Activated naive CD8-positive, alpha-beta T cell treated with anti-CD3 and anti-CD28 coated beads, Interleukin-2, amount 50 U/mL, for 24 hours (primary cell): Measurements from ENCODE around the gene FOXL2.

ENCODE experiments used
- ATAC-seq: fragments of 150-1000 bp; cut with Tn5 transposase; one replicate; pipeline ENCODE4 v1.10.0; 2021
- DNase-seq: peaks from one replicate; pipeline ENCODE4 v3.0.0; 2021
- H3K27ac Mint-ChIP-seq: one replicate; pipeline ENCODE4 v1.8.0; 2021; ENCODE audit warnings: mild to moderate bottlenecking, mixed read lengths
- H3K27me3 Mint-ChIP-seq: one replicate; pipeline ENCODE4 v1.8.0; 2021; ENCODE audit warnings: mixed read lengths
- H3K36me3 Mint-ChIP-seq: one replicate; pipeline ENCODE4 v1.8.0; 2021; ENCODE audit warnings: low read depth, mixed read lengths
- H3K4me1 Mint-ChIP-seq: one replicate; pipeline ENCODE4 v1.8.0; 2021; ENCODE audit warnings: mixed read lengths
- H3K4me3 Mint-ChIP-seq: one replicate; pipeline ENCODE4 v1.8.0; 2021; ENCODE audit warnings: mild to moderate bottlenecking, moderate library complexity, mixed read lengths
- H3K9me3 Mint-ChIP-seq: one replicate; pipeline ENCODE4 v1.8.0; 2021; ENCODE audit warnings: mixed read lengths

The FOXL2 gene

DNA sequence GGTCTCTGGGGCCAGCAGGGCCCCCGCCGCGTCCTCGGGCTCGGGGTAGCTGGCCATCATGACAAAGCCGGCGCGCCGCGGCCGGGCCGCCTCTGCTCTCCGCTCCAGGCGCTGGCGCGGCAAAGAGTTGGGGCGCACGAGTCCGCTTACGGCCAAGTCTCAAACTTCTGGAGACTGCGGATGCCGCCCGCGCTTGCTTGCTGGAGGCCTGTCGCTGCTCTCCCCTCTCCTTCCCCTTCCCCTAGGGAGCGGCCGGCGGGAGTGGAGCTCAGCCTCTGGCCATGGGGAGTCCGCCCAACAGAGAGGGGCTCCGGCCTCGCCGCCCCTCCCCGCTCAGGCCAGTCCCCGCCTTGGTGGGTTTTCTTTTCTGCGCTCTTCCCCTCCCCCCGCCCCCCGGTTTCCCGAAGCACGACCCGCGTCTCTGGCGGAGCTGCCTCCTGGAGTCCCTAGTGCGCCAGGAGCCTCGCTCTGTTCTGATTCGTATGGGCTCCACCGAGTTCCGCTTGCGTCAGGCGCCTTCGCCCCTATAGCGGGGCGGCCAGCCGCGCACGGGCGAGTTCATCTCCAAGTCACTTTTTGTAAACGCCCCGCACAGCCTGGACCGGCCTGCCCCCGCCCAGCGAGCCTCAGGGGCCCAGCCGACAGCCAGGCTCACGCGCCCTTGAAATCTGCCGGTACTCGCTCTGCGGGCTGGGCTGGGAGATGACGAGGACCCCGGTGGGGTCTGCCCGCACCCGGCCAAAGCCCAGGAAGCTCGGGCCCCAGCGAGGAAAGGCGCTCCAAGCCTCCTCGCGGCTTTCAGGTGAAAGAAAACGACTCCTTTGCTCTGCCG, at the start of gene FOXL2, which contains the start of gene FOXL2NB:
Gene FOXL2, minus strand, starts transcription at position 475 of the 832 bp plus-strand sequence. Its CDS starts 415 bp downstream, at position 60.
Gene FOXL2NB, plus strand, starts transcription at position 555 of the 832 bp plus-strand sequence. Its CDS starts 148 bp downstream, at position 703.
- Mint-ChIP-seq H3K4me1 (peaks cover 29% of the 10 kb centered on the region), H3K36me3 (peaks cover 4% of the 10 kb centered on the region), H3K27ac (no peak within 1 kb of the TSS), H3K27me3 (peaks cover 81% of the 10 kb centered on the region), H3K4me3 (peak within 1 kb of the TSS; percentile 55), H3K9me3 (no peaks in the 10 kb centered on the region)
- DNase-seq (no peak), ATAC-seq (no peak)

DNA sequence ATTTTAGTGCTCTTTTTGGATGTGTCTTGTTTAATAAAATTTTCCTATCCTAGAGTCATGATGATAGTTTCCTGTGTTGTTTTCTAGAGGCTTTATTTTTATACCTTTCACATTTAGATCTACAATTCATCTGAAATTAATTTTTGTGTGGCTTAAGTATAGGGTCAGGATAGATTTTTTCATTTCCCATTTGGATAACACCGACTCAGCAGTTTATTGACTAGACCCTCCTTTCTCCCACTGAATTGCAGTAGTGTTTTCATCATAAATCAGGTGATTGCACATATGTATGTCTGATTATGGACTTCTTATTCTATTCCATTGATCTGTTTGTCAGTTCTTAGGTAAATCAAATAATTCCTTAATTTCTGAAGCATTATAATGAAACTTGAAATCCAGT, 48.8 kb upstream of the FOXL2 start:
- no peak overlapping the region for H3K4me3 Mint-ChIP-seq
- no peak for DNase-seq
- no peaks in the 10 kb centered on the region for H3K4me1 Mint-ChIP-seq
- H3K9me3 Mint-ChIP-seq, result peaks cover under 1% of the 10 kb centered on the region
- no peak for ATAC-seq
- H3K27me3 Mint-ChIP-seq, result peaks cover 14% of the 10 kb centered on the region
- H3K36me3 Mint-ChIP-seq, result no peaks in the 10 kb centered on the region
- H3K27ac Mint-ChIP-seq, result no peak overlapping the region

DNA sequence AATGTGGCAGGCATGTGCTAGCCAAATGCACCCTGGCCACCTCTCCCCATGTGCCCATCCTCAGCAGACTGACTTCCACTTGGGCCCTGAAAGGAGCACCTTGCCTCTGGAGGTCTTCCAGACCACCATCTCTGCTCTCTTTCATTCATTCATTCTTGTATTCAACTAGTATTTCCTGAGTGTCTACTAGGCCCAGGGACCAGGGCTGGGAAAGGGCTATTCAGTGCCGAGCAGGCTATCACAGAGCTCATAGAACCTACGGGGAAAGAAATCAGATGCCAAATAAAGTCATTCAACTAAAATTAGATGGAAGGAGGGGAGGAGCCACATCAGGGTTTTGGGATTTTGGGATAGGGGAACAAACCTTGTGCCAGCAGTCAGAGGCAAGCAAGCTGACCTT, 40.2 kb upstream of the FOXL2 start:
- H3K36me3 Mint-ChIP-seq, result no peaks in the 10 kb centered on the region
- no peaks in the 10 kb centered on the region for H3K4me1 Mint-ChIP-seq
- H3K4me3 Mint-ChIP-seq, result no peak overlapping the region
- ATAC-seq (no peak), DNase-seq (no peak)
- peaks cover 2% of the 10 kb centered on the region for H3K27me3 Mint-ChIP-seq
- H3K27ac Mint-ChIP-seq, result no peak overlapping the region
- H3K9me3 Mint-ChIP-seq, result no peaks in the 10 kb centered on the region

DNA sequence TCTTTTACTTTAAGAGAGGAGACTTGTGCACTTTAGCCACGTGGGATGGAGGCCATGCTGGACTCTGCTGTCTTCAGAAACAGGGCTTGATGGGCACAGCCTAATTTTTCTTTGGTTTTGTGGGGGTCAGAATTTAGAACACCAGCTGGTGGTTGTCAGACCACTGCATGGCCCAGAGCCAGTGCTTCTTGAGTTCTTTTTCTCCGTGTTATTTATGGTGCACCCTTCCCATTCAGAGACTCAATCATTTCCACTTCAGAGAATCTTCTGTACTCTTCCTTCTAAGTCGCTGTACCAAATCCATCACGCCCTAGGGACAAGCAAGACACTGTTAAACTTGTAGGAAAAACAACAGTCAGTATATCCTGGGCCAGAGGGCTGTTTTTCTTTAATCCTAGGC, 39.0 kb upstream of the FOXL2 start:
- H3K4me1 Mint-ChIP-seq, result no peaks in the 10 kb centered on the region
- no peak overlapping the region for H3K4me3 Mint-ChIP-seq
- ATAC-seq (no peak), DNase-seq (no peak)
- H3K27me3 Mint-ChIP-seq, result peaks cover 2% of the 10 kb centered on the region
- H3K9me3 Mint-ChIP-seq, result no peaks in the 10 kb centered on the region
- no peak overlapping the region for H3K27ac Mint-ChIP-seq
- H3K36me3 Mint-ChIP-seq, result no peaks in the 10 kb centered on the region

DNA sequence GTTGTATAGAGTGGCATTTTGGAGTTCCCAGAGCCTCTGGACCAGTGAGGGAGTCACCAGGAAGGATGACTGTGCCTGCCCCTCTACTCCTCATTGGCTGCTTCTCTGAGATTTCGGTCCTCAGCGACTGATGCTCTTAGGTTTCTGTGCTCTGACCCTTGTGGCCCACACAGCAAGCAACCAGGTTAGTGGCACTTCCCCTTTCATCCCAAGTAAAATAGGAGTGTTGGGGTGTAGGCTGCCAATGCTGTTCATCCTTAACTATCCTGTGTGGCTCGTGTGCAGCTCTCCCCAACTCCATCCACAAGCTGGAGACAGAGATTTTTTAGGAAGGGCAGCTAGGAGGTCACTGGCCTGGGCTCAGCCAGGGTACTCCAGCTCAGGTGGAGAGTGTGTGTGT, 37.9 kb upstream of the FOXL2 start:
- Mint-ChIP-seq H3K4me3 (no peak overlapping the region), H3K27me3 (peaks cover 7% of the 10 kb centered on the region), H3K9me3 (no peaks in the 10 kb centered on the region), H3K4me1 (no peaks in the 10 kb centered on the region), H3K36me3 (no peaks in the 10 kb centered on the region), H3K27ac (no peak overlapping the region)
- DNase-seq, result no peak
- no peak for ATAC-seq

DNA sequence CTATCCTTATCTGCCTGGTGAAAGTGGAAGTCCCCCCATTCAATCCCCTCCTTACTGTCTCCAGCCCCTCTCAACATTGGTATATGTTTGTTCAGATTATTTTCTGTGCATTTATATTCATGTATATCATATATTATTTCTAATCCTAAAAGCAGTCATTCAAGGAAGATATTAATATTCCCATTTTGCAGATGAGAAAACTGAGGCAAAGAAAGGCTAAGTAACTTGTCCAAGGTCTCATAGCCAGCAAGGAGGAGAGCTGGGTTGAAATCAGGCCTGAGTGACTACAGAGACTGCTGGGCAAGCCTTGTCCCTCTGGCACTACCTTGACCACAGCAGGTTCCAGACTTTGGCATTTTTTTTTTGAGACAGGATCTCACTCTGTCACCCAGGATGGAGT, 29.1 kb upstream of the FOXL2 start:
- H3K4me1 Mint-ChIP-seq, result no peaks in the 10 kb centered on the region
- H3K36me3 Mint-ChIP-seq, result no peaks in the 10 kb centered on the region
- H3K27ac Mint-ChIP-seq, result no peak overlapping the region
- no peak overlapping the region for H3K4me3 Mint-ChIP-seq
- ATAC-seq, result no peak
- no peak for DNase-seq
- H3K9me3 Mint-ChIP-seq, result no peaks in the 10 kb centered on the region
- H3K27me3 Mint-ChIP-seq, result peaks cover 11% of the 10 kb centered on the region

DNA sequence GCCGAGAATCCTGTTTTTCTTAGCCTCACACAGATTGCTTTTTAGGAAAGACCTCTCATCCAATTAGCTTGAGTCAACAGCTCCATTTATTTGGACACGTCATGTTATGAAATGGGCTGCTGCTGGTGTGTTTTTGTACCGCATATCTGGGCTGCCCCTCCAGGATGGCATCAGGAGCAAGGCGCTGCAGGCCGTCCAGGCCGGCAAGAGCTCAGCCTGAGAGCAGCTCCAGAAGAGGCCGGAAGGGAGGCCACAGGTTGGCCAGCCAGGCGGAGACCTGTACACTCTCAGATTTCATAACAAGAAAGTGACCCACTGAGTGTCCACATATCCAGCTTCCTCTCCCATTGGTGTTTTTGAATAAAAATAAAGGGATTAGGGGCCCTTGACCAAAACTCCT, 28.4 kb upstream of the FOXL2 start:
- peaks cover 10% of the 10 kb centered on the region for H3K27me3 Mint-ChIP-seq
- H3K36me3 Mint-ChIP-seq, result no peaks in the 10 kb centered on the region
- H3K4me3 Mint-ChIP-seq, result no peak overlapping the region
- no peaks in the 10 kb centered on the region for H3K4me1 Mint-ChIP-seq
- no peak for ATAC-seq
- no peaks in the 10 kb centered on the region for H3K9me3 Mint-ChIP-seq
- DNase-seq, result no peak
- H3K27ac Mint-ChIP-seq, result no peak overlapping the region

DNA sequence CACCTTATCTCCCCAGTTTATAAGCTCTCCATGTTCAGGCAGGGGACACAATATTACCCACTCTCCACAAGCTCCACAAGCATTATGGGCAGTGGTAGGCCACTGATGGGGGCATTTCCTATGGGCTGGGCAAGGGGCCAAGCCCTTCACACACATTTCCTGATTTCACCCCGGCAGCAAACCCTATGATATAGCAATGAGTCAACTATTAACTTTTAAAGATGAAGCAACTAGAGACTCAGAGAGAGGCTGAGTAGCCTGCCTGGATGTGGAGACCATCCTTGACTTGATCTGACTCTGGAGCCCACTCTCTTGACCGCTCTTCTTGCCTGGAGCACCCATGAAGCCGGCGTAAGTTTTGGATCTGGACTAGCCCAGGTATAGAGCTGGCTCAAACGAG, 27.5 kb upstream of the FOXL2 start:
- Mint-ChIP-seq H3K4me1 (no peaks in the 10 kb centered on the region), H3K36me3 (no peaks in the 10 kb centered on the region), H3K4me3 (no peak overlapping the region), H3K27me3 (peaks cover 6% of the 10 kb centered on the region), H3K9me3 (no peaks in the 10 kb centered on the region), H3K27ac (no peak overlapping the region)
- DNase-seq, result no peak
- no peak for ATAC-seq

DNA sequence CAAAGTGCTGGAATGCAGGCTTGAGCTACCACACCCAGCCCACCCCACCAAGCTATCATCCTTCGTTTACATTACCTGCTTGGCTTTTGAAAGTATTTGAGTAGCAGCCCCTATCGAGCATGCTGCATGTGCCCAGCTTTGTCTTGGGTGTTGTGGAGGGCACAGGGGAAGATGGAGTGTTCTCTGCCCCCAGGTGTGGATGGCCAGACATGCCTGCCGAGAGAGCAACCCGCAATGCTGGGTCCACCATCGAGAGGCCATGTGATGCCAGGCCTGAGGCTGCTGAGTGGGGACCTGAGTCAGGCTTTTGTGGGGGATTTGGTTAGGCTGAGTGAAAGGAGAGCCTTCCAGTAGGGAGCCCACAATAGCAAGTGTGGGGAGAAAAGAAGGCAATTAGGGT, 26.0 kb upstream of the FOXL2 start:
- no peaks in the 10 kb centered on the region for H3K9me3 Mint-ChIP-seq
- H3K4me3 Mint-ChIP-seq, result no peak overlapping the region
- ATAC-seq (no peak), DNase-seq (no peak)
- no peak overlapping the region for H3K27ac Mint-ChIP-seq
- no peaks in the 10 kb centered on the region for H3K4me1 Mint-ChIP-seq
- H3K27me3 Mint-ChIP-seq, result peaks cover 5% of the 10 kb centered on the region
- H3K36me3 Mint-ChIP-seq, result no peaks in the 10 kb centered on the region

DNA sequence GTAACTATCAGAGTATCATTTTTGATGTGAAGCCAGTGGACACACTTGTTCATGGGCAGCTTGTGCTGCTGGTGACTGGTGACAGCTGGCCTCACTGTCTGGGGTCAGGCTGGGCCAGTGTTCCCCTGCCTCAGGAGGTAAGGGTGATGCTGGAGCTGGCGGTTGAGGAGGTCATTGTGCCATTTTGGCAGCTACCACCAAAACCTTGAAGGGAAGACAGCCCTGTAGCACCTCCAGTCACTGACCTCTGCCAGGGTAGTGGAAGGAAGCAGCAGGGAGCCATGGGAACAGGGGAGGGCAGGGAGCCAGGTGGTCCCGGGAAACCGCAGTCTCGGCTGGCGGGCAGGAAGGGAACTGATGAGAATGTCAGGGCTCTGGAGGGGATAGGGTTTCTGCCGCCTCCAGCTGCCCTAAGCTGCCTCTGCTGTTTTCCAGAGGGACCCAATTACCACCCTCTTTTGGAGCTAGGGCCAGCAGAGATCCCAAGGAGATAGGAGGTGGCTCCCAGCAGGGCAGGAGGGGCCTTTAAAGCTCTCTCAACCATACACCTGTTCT, 24.9 kb upstream of the FOXL2 start:
- peaks cover 8% of the 10 kb centered on the region for H3K27me3 Mint-ChIP-seq
- no peak for DNase-seq
- H3K4me1 Mint-ChIP-seq, result no peaks in the 10 kb centered on the region

DNA sequence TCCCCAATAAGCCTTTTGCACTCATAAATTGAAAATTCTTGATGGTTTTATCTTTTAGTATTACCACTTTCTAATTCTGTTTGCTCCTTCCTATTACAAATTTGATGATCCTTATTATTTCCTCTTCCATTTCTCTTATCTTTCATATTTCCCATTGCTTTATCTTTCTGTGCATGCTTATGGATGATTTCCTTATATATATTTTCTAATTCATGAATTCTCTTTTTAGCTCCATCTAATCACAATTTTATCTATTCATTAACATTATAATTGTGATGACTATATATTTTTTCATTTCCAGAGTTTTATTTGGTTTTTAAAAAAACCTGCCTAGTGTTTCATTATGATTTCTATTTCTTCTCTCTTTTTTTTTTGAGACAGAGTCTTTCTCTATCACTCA, 18.0 kb upstream of the FOXL2 start:
- ATAC-seq, result no peak
- Mint-ChIP-seq H3K9me3 (peaks cover 19% of the 10 kb centered on the region), H3K4me1 (peaks cover 9% of the 10 kb centered on the region), H3K27ac (no peak overlapping the region), H3K27me3 (peaks cover 49% of the 10 kb centered on the region), H3K4me3 (no peak overlapping the region), H3K36me3 (peaks cover 2% of the 10 kb centered on the region)
- no peak for DNase-seq

More for the DNA sequence above, 24.9 kb upstream of the FOXL2 start:
- no peak overlapping the region for H3K27ac Mint-ChIP-seq
- no peaks in the 10 kb centered on the region for H3K36me3 Mint-ChIP-seq
- ATAC-seq, result no peak
- H3K9me3 Mint-ChIP-seq, result peaks cover 3% of the 10 kb centered on the region
- H3K4me3 Mint-ChIP-seq, result no peak overlapping the region

DNA sequence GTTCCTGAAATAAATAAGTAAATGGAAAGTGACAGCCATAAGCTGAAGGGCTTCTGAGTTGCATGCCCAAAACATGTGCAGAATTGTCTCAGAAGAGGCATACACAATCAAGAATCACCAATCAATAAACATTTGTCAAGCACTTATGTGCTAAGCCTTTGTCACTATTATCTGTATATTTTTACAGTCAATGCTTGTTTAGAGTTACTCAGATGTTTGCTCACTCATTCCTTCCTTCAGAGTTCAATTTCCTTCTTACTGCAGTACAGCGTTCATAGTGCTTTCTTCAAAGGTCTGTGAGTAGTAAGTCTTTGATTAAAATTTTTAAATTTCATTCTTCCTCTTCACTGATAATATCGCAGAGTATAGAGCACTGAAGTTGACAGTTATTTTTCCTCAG, 17.3 kb upstream of the FOXL2 start:
- no peak for ATAC-seq
- H3K36me3 Mint-ChIP-seq, result peaks cover 2% of the 10 kb centered on the region
- DNase-seq, result no peak
- peaks cover 54% of the 10 kb centered on the region for H3K27me3 Mint-ChIP-seq
- H3K9me3 Mint-ChIP-seq, result peaks cover 19% of the 10 kb centered on the region
- no peak overlapping the region for H3K27ac Mint-ChIP-seq
- no peak overlapping the region for H3K4me3 Mint-ChIP-seq
- peaks cover 9% of the 10 kb centered on the region for H3K4me1 Mint-ChIP-seq

DNA sequence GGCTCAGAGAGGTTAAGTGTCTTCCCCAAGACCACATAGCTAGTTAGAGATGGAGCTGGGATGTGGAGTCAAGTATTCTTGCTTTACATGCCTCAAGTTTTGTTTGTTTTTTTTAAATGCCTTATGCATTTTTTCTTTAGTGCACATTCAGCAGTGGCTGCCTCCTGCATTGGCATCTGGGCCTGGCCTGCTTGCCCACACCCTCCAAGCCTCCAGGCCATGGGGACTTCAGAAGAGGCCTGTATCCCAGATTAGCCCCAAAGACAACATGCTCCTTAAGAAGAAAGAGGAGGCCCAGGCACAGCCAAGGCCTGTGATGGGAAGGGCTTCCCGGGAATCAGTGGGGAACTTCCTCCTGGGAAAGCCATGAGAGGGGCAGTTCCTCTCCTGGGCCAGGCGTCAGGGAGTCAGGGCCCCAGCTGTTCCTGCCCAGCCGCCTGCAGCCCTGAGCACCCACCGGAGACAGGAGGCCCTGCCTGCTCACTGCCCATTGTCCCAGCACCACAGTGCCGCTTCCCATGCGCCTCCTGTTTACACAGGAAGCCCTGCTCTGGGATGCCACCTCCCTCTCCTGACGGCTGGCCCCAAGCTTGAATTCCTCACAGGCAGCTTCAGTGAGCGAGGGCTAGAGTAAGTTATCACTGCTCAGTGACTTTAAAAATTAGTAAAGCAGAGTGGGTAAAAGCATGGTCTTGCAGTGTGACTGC, 16.1 kb upstream of the FOXL2 start:
- H3K4me3 Mint-ChIP-seq, result no peak overlapping the region
- peaks cover 2% of the 10 kb centered on the region for H3K36me3 Mint-ChIP-seq
- H3K27me3 Mint-ChIP-seq, result peaks cover 65% of the 10 kb centered on the region
- no peak overlapping the region for H3K27ac Mint-ChIP-seq
- H3K4me1 Mint-ChIP-seq, result peaks cover 9% of the 10 kb centered on the region
- DNase-seq (no peak), ATAC-seq (no peak)
- H3K9me3 Mint-ChIP-seq, result peaks cover 19% of the 10 kb centered on the region

DNA sequence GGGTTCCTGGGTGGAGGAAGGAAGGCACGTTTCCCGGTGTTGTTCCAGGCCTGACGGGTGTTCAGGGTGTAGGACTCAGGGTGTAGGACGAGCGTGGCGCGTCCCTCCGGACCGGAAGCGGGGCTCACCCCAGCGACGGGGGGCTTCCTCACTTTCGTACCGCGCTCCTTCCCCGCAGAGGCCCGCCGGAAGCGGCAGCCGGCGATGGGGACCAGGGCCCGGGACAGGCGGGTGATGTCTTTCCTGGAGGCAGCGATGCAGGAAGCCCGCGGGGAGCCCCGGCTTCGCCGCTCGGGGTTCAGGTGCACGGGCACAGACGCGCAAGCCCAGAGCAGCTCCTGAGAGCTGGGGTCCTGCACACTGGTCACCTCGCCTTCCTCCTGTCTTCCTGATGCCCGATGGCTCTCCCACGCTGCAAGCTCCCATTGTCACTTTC, 13.5 kb upstream of the FOXL2 start:
- peaks cover 2% of the 10 kb centered on the region for H3K36me3 Mint-ChIP-seq
- H3K27me3 Mint-ChIP-seq, result peaks cover 61% of the 10 kb centered on the region
- peaks cover 8% of the 10 kb centered on the region for H3K9me3 Mint-ChIP-seq
- DNase-seq, result no peak
- H3K4me1 Mint-ChIP-seq, result peaks cover 9% of the 10 kb centered on the region
- H3K4me3 Mint-ChIP-seq, result peak overlapping the region; percentile 59
- ATAC-seq, result no peak
- no peak overlapping the region for H3K27ac Mint-ChIP-seq

DNA sequence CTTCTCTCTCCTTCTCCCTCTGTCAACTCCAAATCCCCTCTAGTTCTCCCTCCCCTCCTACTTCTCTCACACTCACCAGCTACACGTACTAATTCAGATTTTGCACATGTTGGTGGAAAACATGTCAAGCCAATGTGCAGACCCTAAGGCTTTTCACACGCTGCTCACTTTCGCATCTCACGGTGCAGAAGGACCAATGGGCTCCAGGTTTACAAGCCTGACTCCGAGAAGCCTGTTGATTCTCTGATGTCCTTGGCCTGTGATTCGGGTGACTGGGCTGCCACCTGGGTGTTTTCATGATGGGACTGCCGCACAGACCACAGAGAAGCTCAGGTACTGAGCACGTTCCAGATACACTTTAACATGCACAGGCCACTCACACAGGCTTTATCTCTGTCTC, 3.8 kb upstream of the FOXL2 start:
- no peaks in the 10 kb centered on the region for H3K9me3 Mint-ChIP-seq
- H3K27ac Mint-ChIP-seq, result no peak overlapping the region
- H3K4me3 Mint-ChIP-seq, result peak overlapping the region; percentile 38
- no peaks in the 10 kb centered on the region for H3K36me3 Mint-ChIP-seq
- no peak for ATAC-seq
- peaks cover 12% of the 10 kb centered on the region for H3K4me1 Mint-ChIP-seq
- H3K27me3 Mint-ChIP-seq, result peaks cover 60% of the 10 kb centered on the region
- DNase-seq, result no peak
